ENCODE data around the gene UNC45A. TPM values are rescaled to one million over a fixed set of nuclear protein-coding genes. Genes with fewer than 3 reads are reported as not detected.

UNC45A gene
- total and polyA plus RNA-seq, 2 of the 13 experiments (the other 11 are each of a cell fraction or from before 2014, with no cell fraction given), result 33.8 to 39.7 TPM

DNA sequence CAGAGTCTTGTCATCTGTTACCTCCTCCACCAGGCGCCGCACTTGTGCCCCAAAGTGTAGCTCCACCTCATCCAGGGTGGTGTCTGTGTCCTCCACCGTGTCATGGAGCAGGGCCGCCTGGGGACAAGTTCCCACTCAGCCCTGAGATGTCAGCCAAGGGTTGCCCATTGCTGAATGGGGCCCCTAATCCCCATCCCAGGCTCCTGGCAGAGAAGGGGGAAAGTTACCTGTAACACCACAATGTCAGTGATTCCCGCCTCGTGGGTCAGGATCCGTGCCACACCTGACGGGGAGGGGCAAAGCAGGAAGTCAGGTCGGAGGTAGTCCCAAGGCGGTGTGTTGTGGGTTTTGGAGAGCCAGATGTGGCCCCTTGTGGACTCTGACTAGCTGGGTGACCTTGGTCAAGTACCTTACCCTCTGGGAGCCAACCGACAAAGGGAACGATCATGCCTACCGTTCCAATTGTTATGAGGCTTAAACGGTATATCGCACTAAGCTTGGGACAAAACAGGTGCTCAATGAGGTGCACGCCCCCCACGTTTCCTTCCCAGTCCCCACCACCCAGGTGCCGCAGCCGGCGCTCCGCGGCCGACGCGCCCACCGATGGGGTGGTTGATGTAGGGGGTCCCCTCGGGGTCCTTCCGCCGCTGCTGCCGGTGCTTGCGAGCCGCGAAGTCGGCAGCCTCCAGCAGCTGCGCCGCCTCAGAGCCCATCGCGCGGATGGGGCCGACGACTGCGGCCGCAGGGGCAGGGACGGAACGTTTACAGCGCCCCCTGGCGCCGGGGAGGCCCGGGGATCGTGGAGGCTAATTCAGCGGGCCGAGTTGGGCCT is 3.0 kb upstream of the UNC45A start, which contains the start of gene HDDC3 (continued):
- TF ChIP-seq, protein P1, sequence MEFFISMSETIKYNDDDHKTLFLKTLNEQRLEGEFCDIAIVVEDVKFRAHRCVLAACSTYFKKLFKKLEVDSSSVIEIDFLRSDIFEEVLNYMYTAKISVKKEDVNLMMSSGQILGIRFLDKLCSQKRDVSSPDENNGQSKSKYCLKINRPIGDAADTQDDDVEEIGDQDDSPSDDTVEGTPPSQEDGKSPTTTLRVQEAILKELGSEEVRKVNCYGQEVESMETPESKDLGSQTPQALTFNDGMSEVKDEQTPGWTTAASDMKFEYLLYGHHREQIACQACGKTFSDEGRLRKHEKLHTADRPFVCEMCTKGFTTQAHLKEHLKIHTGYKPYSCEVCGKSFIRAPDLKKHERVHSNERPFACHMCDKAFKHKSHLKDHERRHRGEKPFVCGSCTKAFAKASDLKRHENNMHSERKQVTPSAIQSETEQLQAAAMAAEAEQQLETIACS (CRISPR knock-in tag; IDR thresholded peaks at IDR 0.05), result no peak
- TF ChIP-seq FOXP1 (IDR thresholded peaks at IDR 0.05) (no peak), FOXP1 (CRISPR knock-in tag; IDR thresholded peaks at IDR 0.05) (no peak), ZSCAN22 (CRISPR knock-in tag; IDR thresholded peaks at IDR 0.05) (no peak), NFIC (IDR thresholded peaks at IDR 0.05; ENCODE audit: low read length) (no peak), ZNF839 (CRISPR knock-in tag; IDR thresholded peaks at IDR 0.05; ENCODE audit: borderline replicate concordance) (0 out of 2 replicates have a peak, but pooled peaks have one; percentile 62), ZNF224 (CRISPR knock-in tag; IDR thresholded peaks at IDR 0.05) (no peak), ZNF550 (CRISPR knock-in tag; IDR thresholded peaks at IDR 0.05; ENCODE audit: borderline replicate concordance) (no peak; the same call in 1 of the 2 replicates), ZSCAN9 (CRISPR knock-in tag; IDR thresholded peaks at IDR 0.05; ENCODE audit: borderline replicate concordance) (no peak; the same call in 1 of the 2 replicates), HMG20A (CRISPR knock-in tag; IDR thresholded peaks at IDR 0.05; ENCODE audit: borderline replicate concordance) (no peak), HIVEP1 (CRISPR knock-in tag; IDR thresholded peaks at IDR 0.05) (no peak; the same call in none of the 2 replicates), RFXANK (CRISPR knock-in tag; IDR thresholded peaks at IDR 0.05) (no peak), ZNF670 (CRISPR knock-in tag; IDR thresholded peaks at IDR 0.05; ENCODE audit: borderline replicate concordance) (peak; percentile 25; the same call in 1 of the 2 replicates), ZNF501 (CRISPR knock-in tag; IDR thresholded peaks at IDR 0.05) (peak; percentile 84), ZNF10 (CRISPR knock-in tag; IDR thresholded peaks at IDR 0.05; ENCODE audit: borderline replicate concordance, low read depth) (no peak), ZNF816 (CRISPR knock-in tag; IDR thresholded peaks at IDR 0.05; ENCODE audit: borderline replicate concordance) (no peak), BCL6 (CRISPR knock-in tag; IDR thresholded peaks at IDR 0.05) (peak; percentile 58), PTBP1 (IDR thresholded peaks at IDR 0.05; ENCODE audit: low read depth, low read length, poor library complexity, severe bottlenecking) (no peak), ZNF556 (CRISPR knock-in tag; IDR thresholded peaks at IDR 0.05; ENCODE audit: borderline replicate concordance) (peak; percentile 40), ZNF292 (CRISPR knock-in tag; IDR thresholded peaks at IDR 0.05; ENCODE audit: borderline replicate concordance, low read depth) (0 out of 2 replicates have a peak, but pooled peaks have one; percentile 22), MYC (CRISPR knock-in tag; IDR thresholded peaks at IDR 0.05; ENCODE audit: borderline replicate concordance) (peak; percentile 79)
- TF ChIP-seq, protein P2, sequence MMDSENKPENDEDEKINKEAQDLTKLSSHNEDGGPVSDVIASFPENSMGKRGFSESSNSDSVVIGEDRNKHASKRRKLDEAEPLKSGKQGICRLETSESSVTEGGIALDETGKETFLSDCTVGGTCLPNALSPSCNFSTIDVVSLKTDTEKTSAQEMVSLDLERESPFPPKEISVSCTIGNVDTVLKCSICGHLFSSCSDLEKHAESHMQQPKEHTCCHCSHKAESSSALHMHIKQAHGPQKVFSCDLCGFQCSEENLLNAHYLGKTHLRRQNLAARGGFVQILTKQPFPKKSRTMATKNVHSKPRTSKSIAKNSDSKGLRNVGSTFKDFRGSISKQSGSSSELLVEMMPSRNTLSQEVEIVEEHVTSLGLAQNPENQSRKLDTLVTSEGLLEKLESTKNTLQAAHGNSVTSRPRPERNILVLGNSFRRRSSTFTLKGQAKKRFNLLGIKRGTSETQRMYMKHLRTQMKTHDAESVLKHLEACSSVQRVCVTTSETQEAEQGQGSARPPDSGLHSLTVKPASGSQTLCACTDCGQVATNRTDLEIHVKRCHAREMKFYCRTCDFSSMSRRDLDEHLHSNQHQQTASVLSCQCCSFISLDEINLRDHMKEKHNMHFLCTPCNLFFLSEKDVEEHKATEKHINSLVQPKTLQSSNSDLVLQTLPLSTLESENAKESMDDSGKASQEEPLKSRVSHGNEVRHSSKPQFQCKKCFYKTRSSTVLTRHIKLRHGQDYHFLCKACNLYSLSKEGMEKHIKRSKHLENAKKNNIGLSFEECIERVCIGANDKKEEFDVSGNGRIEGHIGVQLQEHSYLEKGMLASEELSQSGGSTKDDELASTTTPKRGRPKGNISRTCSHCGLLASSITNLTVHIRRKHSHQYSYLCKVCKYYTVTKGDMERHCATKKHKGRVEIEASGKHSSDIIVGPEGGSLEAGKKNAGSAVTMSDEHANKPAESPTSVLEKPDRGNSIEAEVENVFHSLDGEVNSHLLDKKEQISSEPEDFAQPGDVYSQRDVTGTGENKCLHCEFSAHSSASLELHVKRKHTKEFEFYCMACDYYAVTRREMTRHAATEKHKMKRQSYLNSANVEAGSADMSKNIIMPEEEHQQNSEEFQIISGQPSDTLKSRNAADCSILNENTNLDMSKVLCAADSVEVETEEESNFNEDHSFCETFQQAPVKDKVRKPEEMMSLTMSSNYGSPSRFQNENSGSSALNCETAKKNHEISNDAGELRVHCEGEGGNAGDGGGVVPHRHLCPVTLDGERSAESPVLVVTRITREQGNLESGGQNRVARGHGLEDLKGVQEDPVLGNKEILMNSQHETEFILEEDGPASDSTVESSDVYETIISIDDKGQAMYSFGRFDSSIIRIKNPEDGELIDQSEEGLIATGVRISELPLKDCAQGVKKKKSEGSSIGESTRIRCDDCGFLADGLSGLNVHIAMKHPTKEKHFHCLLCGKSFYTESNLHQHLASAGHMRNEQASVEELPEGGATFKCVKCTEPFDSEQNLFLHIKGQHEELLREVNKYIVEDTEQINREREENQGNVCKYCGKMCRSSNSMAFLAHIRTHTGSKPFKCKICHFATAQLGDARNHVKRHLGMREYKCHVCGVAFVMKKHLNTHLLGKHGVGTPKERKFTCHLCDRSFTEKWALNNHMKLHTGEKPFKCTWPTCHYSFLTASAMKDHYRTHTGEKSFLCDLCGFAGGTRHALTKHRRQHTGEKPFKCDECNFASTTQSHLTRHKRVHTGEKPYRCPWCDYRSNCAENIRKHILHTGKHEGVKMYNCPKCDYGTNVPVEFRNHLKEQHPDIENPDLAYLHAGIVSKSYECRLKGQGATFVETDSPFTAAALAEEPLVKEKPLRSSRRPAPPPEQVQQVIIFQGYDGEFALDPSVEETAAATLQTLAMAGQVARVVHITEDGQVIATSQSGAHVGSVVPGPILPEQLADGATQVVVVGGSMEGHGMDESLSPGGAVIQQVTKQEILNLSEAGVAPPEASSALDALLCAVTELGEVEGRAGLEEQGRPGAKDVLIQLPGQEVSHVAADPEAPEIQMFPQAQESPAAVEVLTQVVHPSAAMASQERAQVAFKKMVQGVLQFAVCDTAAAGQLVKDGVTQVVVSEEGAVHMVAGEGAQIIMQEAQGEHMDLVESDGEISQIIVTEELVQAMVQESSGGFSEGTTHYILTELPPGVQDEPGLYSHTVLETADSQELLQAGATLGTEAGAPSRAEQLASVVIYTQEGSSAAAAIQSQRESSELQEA (CRISPR knock-in tag; IDR thresholded peaks at IDR 0.05; ENCODE audit: not compliant biosample characterization), result peak; percentile 25

All from HepG2 (cell line).